Measurements from ENCODE around the gene LHFPL6.

GRCh38 chr13:39632994-39633393 lies 30.0 kb upstream of the LHFPL6 start:
- no peak for TF ChIP-seq MAX (IDR thresholded peaks at IDR 0.05)
- no peak for TF ChIP-seq ESRRA (IDR thresholded peaks at IDR 0.05; ENCODE audit: borderline replicate concordance, low read length)
- no peak for TF ChIP-seq REST (IDR thresholded peaks at IDR 0.05)
- TF ChIP-seq NPAS2 (CRISPR knock-in tag; IDR thresholded peaks at IDR 0.05; ENCODE audit: borderline replicate concordance): no peak
- TF ChIP-seq CTCF (IDR thresholded peaks at IDR 0.05): no peak
- no peak for TF ChIP-seq USF2 (IDR thresholded peaks at IDR 0.05)
- no peak for TF ChIP-seq HMGXB4 (CRISPR knock-in tag; IDR thresholded peaks at IDR 0.05; ENCODE audit: borderline replicate concordance)
- no peak for TF ChIP-seq SREBF2 (IDR thresholded peaks at IDR 0.05)
- TF ChIP-seq SMC3 (IDR thresholded peaks at IDR 0.05): no peak
- TF ChIP-seq MAFK (IDR thresholded peaks at IDR 0.05; ENCODE audit: partially characterized antibody): no peak
- TF ChIP-seq RARB (CRISPR knock-in tag; IDR thresholded peaks at IDR 0.05): no peak
- TF ChIP-seq MYC (IDR thresholded peaks at IDR 0.05; ENCODE audit: borderline replicate concordance, low read length): no peak
